GM10266 (cell line): Measurements from ENCODE around the gene AUTS2.

ENCODE experiments used
- DNase-seq: peaks from one replicate; pipeline ENCODE4 v3.0.0; 2012; ENCODE audit errors: extremely low spot score
- TF ChIP-seq, protein P1 (sequence below): IDR thresholded peaks from 2 replicates; pipeline ENCODE4 v1.5.1; 2012; ENCODE audit warnings: mild to moderate bottlenecking, low read depth; ENCODE audit not compliant: control insufficient read depth, insufficient read depth; ENCODE audit errors: missing control alignments

The AUTS2 gene

DNA sequence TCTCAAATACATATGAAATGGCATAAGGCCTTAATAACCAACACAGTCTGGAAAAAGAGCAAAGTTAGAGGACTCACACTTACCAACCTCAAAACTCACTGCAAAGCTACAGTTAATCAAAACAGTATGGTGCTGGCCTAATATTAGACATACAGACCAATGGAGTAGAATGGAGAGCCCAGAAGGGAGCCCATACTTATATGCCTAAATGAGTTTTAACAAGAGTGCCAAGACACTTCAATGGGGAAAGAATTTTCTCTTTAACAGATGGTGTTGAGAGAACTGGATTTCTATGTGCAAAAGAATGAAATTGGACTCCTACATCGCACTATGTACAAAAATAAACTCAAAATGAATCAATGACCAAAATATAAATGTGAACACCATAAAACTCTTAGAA, 522.6 kb downstream of the AUTS2 start:
- no peak for DNase-seq
- TF ChIP-seq, protein P1, sequence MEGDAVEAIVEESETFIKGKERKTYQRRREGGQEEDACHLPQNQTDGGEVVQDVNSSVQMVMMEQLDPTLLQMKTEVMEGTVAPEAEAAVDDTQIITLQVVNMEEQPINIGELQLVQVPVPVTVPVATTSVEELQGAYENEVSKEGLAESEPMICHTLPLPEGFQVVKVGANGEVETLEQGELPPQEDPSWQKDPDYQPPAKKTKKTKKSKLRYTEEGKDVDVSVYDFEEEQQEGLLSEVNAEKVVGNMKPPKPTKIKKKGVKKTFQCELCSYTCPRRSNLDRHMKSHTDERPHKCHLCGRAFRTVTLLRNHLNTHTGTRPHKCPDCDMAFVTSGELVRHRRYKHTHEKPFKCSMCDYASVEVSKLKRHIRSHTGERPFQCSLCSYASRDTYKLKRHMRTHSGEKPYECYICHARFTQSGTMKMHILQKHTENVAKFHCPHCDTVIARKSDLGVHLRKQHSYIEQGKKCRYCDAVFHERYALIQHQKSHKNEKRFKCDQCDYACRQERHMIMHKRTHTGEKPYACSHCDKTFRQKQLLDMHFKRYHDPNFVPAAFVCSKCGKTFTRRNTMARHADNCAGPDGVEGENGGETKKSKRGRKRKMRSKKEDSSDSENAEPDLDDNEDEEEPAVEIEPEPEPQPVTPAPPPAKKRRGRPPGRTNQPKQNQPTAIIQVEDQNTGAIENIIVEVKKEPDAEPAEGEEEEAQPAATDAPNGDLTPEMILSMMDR: no peak

DNA sequence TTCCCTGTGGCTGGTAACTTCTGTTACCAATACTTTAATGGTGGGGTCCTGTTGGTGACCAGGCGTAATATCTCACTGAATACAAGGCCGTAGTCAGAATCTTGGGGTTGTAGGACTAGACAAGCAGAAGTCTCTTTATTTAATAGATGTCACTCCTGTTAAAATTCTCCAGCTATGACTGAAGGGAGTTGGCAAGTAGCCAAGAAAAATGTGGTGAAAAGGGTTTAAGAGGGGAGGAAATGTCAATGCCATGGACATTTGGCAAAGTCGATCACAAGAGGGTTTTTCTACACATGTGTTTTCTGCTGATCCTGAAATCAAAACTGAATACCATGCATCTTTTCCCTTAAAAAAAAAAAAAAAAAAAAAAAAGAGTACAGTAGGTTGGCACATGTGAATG, 533.5 kb downstream of the AUTS2 start:
- TF ChIP-seq, protein P1: no peak
- no peak for DNase-seq

DNA sequence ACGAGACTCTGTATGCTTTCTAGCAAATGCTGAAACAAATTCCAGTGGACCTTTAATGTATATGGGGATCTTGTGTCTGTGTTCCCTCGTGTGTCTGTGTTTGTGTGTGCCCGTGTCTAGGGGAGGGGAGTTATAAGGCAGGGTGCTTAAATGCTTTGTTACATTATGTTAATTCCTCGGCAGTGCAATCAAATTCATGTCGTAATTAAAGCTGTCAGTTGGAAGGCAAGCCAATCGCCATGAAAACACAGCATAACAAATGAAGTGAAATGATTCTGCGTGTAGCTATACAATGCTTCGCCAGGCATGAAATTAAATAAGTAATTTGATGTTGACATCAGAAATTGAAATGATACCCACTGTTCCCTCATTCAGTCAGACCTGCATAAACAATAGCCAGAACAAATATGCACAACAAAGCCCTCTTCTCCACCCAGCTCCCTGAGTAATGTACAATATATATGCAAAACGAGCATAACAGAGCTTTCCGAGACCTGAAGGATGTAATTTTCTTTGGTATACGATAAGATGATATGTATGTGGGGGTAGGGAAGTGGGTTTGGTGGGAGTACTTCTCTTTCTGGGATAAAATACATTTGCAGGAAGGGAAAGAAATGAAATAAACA, 534.1 kb downstream of the AUTS2 start:
- DNase-seq: no peak
- TF ChIP-seq, protein P1: no peak

DNA sequence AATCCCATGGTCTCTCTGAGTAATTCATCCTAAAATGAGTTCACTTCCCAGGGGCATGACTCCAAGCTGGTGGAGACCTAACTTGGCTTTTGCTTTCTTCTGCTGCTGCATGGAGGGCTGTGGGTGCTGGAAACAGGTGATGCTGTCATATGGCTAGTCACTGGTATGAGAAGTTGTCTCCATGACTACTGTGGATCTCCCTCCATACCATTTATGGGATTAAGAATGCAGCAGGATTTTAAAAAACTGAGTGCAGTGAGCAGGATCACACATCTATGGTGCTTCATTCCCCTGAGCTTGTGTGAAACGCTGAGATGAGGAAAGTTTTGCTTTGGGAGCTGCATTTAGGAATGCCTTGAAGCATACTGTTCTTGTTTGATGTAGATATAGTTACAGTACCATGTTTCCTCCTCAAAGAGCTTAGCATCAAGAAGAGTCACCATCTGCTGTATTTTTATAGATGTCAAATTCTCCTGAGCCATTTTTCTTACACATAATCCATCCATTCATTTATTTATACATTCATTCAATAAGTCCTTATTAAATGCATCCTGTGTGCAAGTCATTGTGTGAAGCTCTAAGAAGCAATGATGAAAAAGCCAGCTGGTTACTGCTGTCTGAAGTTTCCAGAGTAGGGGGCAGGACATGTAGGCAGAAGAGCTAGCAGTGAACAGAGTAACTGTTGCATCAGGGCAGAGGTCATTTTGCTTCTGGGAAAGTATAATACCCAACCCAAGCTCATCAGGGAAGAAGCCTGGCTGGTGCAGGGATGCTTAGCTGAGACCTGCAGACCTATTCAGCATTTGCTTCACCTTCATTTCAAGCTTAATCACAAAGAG, 534.8 kb downstream of the AUTS2 start:
- TF ChIP-seq, protein P1: no peak
- no peak for DNase-seq

DNA sequence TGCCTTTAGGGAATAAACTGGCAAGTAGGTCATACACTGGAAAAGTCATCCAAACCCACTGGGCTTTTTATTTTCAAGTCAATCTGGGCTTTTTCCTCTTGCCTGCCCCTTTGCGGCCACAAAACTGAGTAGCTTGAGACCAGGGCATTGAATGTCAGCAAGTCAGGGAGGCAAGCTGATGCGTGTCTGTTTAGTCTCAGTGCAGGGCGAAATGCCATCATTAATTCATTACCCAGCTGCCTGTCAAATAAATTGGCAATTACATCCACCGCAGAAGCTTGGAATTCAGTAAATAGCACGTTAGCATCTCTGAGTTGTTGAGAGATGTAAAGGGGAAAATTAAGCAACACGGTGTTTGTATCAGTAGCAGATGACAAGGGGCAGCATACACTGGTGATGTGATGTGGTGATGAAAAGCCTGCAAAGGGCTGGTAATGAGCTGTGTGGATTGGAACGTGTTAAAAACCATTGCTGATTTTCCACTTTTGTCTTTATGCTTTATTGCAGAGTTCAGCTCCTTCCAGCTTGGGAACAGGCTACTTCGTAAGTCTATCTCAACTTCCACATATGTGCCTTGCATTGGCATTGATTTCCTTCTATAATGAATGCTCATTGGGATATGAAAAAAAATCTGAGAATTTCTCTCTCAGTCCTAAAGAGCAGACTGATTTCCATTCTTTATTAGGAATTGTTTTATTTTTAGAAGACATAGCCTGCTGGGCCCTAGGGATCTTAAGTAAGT, 535.9 kb downstream of the AUTS2 start:
- TF ChIP-seq, protein P1: no peak
- no peak for DNase-seq

DNA sequence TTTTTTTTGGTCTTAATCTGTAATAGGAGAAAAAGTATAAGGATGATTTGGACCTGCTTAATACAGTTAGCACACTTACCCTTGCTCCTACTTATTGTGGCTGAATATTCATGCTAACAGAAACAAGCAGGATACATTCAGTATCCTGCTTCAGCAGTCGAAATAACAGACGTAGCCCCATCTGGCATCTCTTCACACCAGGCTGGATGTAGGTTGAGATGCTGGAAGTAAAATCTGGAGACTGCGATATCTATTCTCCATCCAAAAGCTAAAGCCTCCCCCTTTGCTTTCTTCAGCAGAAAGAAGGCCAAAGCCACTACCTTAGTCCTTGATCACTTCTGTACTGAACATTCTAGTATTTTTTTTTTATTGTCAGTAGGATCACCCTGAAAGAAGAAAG, 537.4 kb downstream of the AUTS2 start:
- no peak for DNase-seq
- TF ChIP-seq, protein P1: no peak
